Amniotic stem cell (primary cell): ENCODE data around the gene SPSB3.
A peak's percentile ranks its signal among the peaks of the same experiment; 100 is the strongest.

Source experiments
- DNase-seq: peaks from one replicate; lab custom pipeline; 2025; lab: John Stamatoyannopoulos, UW

Gene SPSB3

GRCh38 chr16:1763521-1764511, 18.6 kb downstream of the SPSB3 start:
- no peak for DNase-seq

GRCh38 chr16:1762879-1763520, 19.4 kb downstream of the SPSB3 start:
- DNase-seq: no peak

- DNase-seq: no peak
Measured at GRCh38 chr16:1762196-1762878, 20.0 kb downstream of the SPSB3 start.

GRCh38 chr16:1761751-1762150, 20.6 kb downstream of the SPSB3 start:
- DNase-seq: no peak

GRCh38 chr16:1760911-1761310, 21.5 kb downstream of the SPSB3 start:
- no peak for DNase-seq

GRCh38 chr16:1759511-1759910, 22.9 kb downstream of the SPSB3 start:
- DNase-seq: no peak

GRCh38 chr16:1758923-1759322, 23.4 kb downstream of the SPSB3 start:
- DNase-seq: no peak

- no peak for DNase-seq
Measured at GRCh38 chr16:1757714-1758461, 24.5 kb downstream of the SPSB3 start.

- DNase-seq: no peak
Measured at GRCh38 chr16:1754204-1754603, 28.2 kb downstream of the SPSB3 start.

GRCh38 chr16:1752853-1753252, 29.5 kb downstream of the SPSB3 start:
- DNase-seq: no peak

- no peak for DNase-seq
Measured at GRCh38 chr16:1751946-1752345, 30.4 kb downstream of the SPSB3 start.

GRCh38 chr16:1749152-1750117, 32.9 kb downstream of the SPSB3 start:
- no peak for DNase-seq

- no peak for DNase-seq
Measured at GRCh38 chr16:1747934-1748333, 34.4 kb downstream of the SPSB3 start.

GRCh38 chr16:1746693-1747195, 35.6 kb downstream of the SPSB3 start:
- no peak for DNase-seq

- peak; percentile 72 for DNase-seq
Measured at GRCh38 chr16:1745900-1746692, 36.3 kb downstream of the SPSB3 start.

- DNase-seq: peak; percentile 75
Measured at GRCh38 chr16:1745181-1745899, 37.0 kb downstream of the SPSB3 start.

GRCh38 chr16:1744338-1744840, 38.0 kb downstream of the SPSB3 start:
- no peak for DNase-seq

GRCh38 chr16:1743376-1744337, 38.7 kb downstream of the SPSB3 start:
- DNase-seq: no peak
